ENCODE results near the gene ANKFN1. TPM values are rescaled to one million over a fixed set of nuclear protein-coding genes. Genes with fewer than 3 reads are reported as not detected.

The ANKFN1 gene
- total RNA-seq, 1 experiment from 2014 or later = not detected

- Histone ChIP-seq H3K9me3 (ENCODE audit: control insufficient read depth, insufficient read depth, low read depth, low read length) (no peaks in the 10 kb centered on the region), H3K36me3 (ENCODE audit: control insufficient read depth, insufficient read depth, low read length) (no peaks in the 10 kb centered on the region), H3K4me3 (ENCODE audit: low read depth in 2 of 2, low read length in 2 of 2) (no peak overlapping the region), H3K27ac (ENCODE audit: low read length) (no peak overlapping the region), H3K4me1 (ENCODE audit: control insufficient read depth, insufficient read depth, low read length) (no peaks in the 10 kb centered on the region), H3K27me3 (ENCODE audit: control insufficient read depth, insufficient read depth, low read length) (no peaks in the 10 kb centered on the region)
- intact Hi-C loops (cut with micrococcal nuclease; ENCODE audit: unreplicated experiment) (no loop called here), in situ Hi-C loops (cut with HindIII; ENCODE audit: low pct_unique_long_range_greater_than_20kb, low sequenced_read_pairs) (no loop called here)
- no TSS peak for BruUV-seq (replicated peaks)
- no peak for ATAC-seq
- no peak for DNase-seq (ENCODE audit: low read depth, low spot score)
- ChIA-PET POLR2A (no interaction called here), CTCF (interaction anchor here (0.5 kb wide), 1 partner anchor 509 kb away, joined by 3 read pairs; no protein-coding TSS in a partner anchor)
- TF ChIP-seq TCF7L2 (IDR thresholded peaks at IDR 0.05; ENCODE audit: low read depth, low read length) (no peak), SIN3A (IDR thresholded peaks at IDR 0.05; ENCODE audit: borderline replicate concordance, insufficient read depth, low read depth, low read length) (no peak), REST (IDR thresholded peaks at IDR 0.05; ENCODE audit: insufficient read depth in 1 of 2, low read depth in 2 of 2, low read length in 1 of 2) (no peak), POLR2AphosphoS5 (IDR thresholded peaks at IDR 0.05; ENCODE audit: low read depth, low read length) (no peak)
These were observed 312.6 kb downstream of the ANKFN1 start for GRCh38 chr17:56465886-56466285.

- ATAC-seq (no peak), DNase-seq (ENCODE audit: low read depth, low spot score) (no peak)
- no peaks in the 10 kb centered on the region for H3K27me3 ChIP-seq (ENCODE audit: control insufficient read depth, insufficient read depth, low read length)
- no peaks in the 10 kb centered on the region for H3K4me1 ChIP-seq (ENCODE audit: control insufficient read depth, insufficient read depth, low read length)
- POLR2A ChIA-PET = interaction anchor here (0.6 kb wide), 1 partner anchor 16 kb away, joined by 3 read pairs; no protein-coding TSS in a partner anchor
- in situ Hi-C loops (cut with HindIII; ENCODE audit: low pct_unique_long_range_greater_than_20kb, low sequenced_read_pairs) = no loop called here
- no TSS peak for BruUV-seq (replicated peaks)
- no peak overlapping the region for H3K4me3 ChIP-seq (ENCODE audit: low read depth in 2 of 2, low read length in 2 of 2)
- CTCF ChIA-PET = no interaction called here
- TF ChIP-seq POLR2AphosphoS5 (IDR thresholded peaks at IDR 0.05; ENCODE audit: low read depth, low read length) (no peak), REST (IDR thresholded peaks at IDR 0.05; ENCODE audit: insufficient read depth in 1 of 2, low read depth in 2 of 2, low read length in 1 of 2) (no peak), CTCF (IDR thresholded peaks at IDR 0.05) (no peak), SIN3A (IDR thresholded peaks at IDR 0.05; ENCODE audit: borderline replicate concordance, insufficient read depth, low read depth, low read length) (no peak), TCF7L2 (IDR thresholded peaks at IDR 0.05; ENCODE audit: low read depth, low read length) (no peak)
- H3K9me3 ChIP-seq (ENCODE audit: control insufficient read depth, insufficient read depth, low read depth, low read length) = no peaks in the 10 kb centered on the region
- no peak overlapping the region for H3K27ac ChIP-seq (ENCODE audit: low read length)
- intact Hi-C loops (cut with micrococcal nuclease; ENCODE audit: unreplicated experiment) = no loop called here
- no peaks in the 10 kb centered on the region for H3K36me3 ChIP-seq (ENCODE audit: control insufficient read depth, insufficient read depth, low read length)
These were observed 315.6 kb downstream of the ANKFN1 start for GRCh38 chr17:56468840-56469239.
